K562 (cell line): ENCODE results near the gene ATG13. TPM values are rescaled to one million over a fixed set of nuclear protein-coding genes. Genes with fewer than 3 reads are reported as not detected.

Experiments
- AFF1 ChIP-seq, 2 experiments: fragments of 450-650 bp; IDR thresholded peaks; 2 replicates each; pipeline ENCODE4 v1.6.1; 2018; ENCODE audit warnings: mild to moderate bottlenecking in 2 of 2, low read depth in 1 of 2; ENCODE audit not compliant: partially characterized antibody in 2 of 2
- BRD4 ChIP-seq: fragments of 200-600 bp; sonication (generic); IDR thresholded peaks from 2 replicates; pipeline ENCODE4 v1.6.1; 2017; ENCODE audit warnings: inconsistent platforms
- ETV6 ChIP-seq, 3 experiments: fragments of 150-350 bp in 1 of 3; sonication (generic) in 1 of 3; formaldehyde crosslinking in 1 of 3; IDR thresholded peaks; 2 replicates each; pipeline versions ENCODE4 v1.6.1 to v1.8.0; 2014 to 2022; ENCODE audit warnings: borderline replicate concordance in 2 of 3, low read depth in 2 of 3, antibody characterized with exemption in 1 of 3, low read length in 1 of 3, mild to moderate bottlenecking in 1 of 3, missing genetic modification reagents in 1 of 3
- FUS ChIP-seq: fragments of 200-400 bp; formaldehyde crosslinking; optimal IDR thresholded peaks from 2 replicates; pipeline ENCODE3; 2017; ENCODE audit warnings: low read depth, low read length
- MAZ ChIP-seq, 2 experiments: fragments of 450-650 bp in 1 of 2; sonication (generic) in 1 of 2; formaldehyde crosslinking; IDR thresholded peaks in 1 of 2; conservative IDR thresholded peaks in 1 of 2; 2 replicates each; pipeline versions ENCODE4 v1.4.0 to v1.5.0; 2020; ENCODE audit warnings: mild to moderate bottlenecking in 1 of 2, missing genetic modification reagents in 1 of 2
- NBN ChIP-seq: fragments of 450-650 bp; IDR thresholded peaks from 2 replicates; pipeline ENCODE4 v1.6.1; 2016; ENCODE audit warnings: low read depth, mild to moderate bottlenecking
- NCOA2 ChIP-seq, 2 experiments: fragments of 450-650 bp; IDR thresholded peaks; 2 replicates each; pipeline ENCODE4 v1.6.1; 2018; ENCODE audit warnings: mild to moderate bottlenecking in 2 of 2, moderate library complexity in 1 of 2; ENCODE audit not compliant: partially characterized antibody in 2 of 2
- NR1H2 ChIP-seq: sonication (generic); formaldehyde crosslinking; IDR thresholded peaks from 2 replicates; pipeline ENCODE4 v1.4.0; 2020; ENCODE audit warnings: mild to moderate bottlenecking, missing genetic modification reagents
- NR2C1 ChIP-seq, 2 experiments: fragments of 450-650 bp; IDR thresholded peaks; 2 replicates each; pipeline ENCODE4 v1.6.1; 2017; ENCODE audit warnings: mild to moderate bottlenecking in 2 of 2, antibody characterized with exemption in 1 of 2, inconsistent platforms in 1 of 2, missing compliant biosample characterization in 1 of 2, missing genetic modification characterization in 1 of 2
- PHTF2 ChIP-seq: fragments of 250-450 bp; sonication (Bioruptor Pico); IDR thresholded peaks from 2 replicates; pipeline ENCODE4 v1.5.0; 2021; ENCODE audit warnings: mild to moderate bottlenecking
- RFX5 ChIP-seq: IDR thresholded peaks from 2 replicates; pipeline ENCODE4 v1.6.1; 2011; ENCODE audit warnings: low read depth, mild to moderate bottlenecking, improper control_type of control experiment, low read length
- WHSC1 ChIP-seq: IDR thresholded peaks from one replicate; pipeline ENCODE4 v1.6.1; 2012; ENCODE audit warnings: low read length, control low read depth, inconsistent platforms
- ZBTB49 ChIP-seq: sonication (generic); formaldehyde crosslinking; IDR thresholded peaks from 2 replicates; pipeline ENCODE4 v1.8.0; 2022; ENCODE audit warnings: missing genetic modification reagents, mild to moderate bottlenecking, borderline replicate concordance
- ZNF785 ChIP-seq: fragments of 250-450 bp; sonication (Bioruptor Pico); IDR thresholded peaks from 2 replicates; pipeline ENCODE4 v1.4.0; 2020; ENCODE audit warnings: mild to moderate bottlenecking
- polyA plus RNA-seq, 8 experiments: library from polyadenylated mRNA; depleted of rRNA in 4 of 8; stranded (reverse) in 5 of 8; unstranded in 3 of 8; fragments of >200 nt; fragmentation: Nextera tagmentation in 2 of 8; fragmentation: Illumina TruSeq in 1 of 8; extraction: Ambion mirVana in 2 of 8; extraction: Trizol in 1 of 8; gene quantifications; 2 replicates each; pipeline versions ENCODE4 v1.2.1 to v1.2.3, GENCODE V29; 2011 to 2014; ENCODE audit warnings: inconsistent platforms in 1 of 8, missing spikeins in 1 of 8
- total RNA-seq, 7 experiments: library from RNA; depleted of rRNA in 6 of 7; stranded (reverse); fragments of >200 nt in 6 of 7; fragmentation: Illumina TruSeq in 2 of 7; extraction: Trizol in 2 of 7; gene quantifications; 2 replicates each; pipeline versions ENCODE4 v1.2.1 to v1.2.3, GENCODE V29; 2011 to 2021; ENCODE audit warnings: low replicate concordance in 1 of 7
- TF ChIP-seq, protein P1 (sequence below): sonication (generic); formaldehyde crosslinking; IDR thresholded peaks from 2 replicates; pipeline ENCODE4 v1.8.0; 2022; ENCODE audit warnings: mild to moderate bottlenecking, low read depth, missing genetic modification reagents
- TF ChIP-seq, protein P2 (sequence below): sonication (generic); formaldehyde crosslinking; IDR thresholded peaks from 2 replicates; pipeline ENCODE4 v1.8.1; 2023; ENCODE audit warnings: mild to moderate bottlenecking, missing genetic modification reagents

Gene ATG13
- total and polyA plus RNA-seq, 9 of the 15 experiments (the other 6 are each of a cell fraction or from before 2014, with no cell fraction given) = 13.1 to 61.5 (median 36.5) TPM

DNA sequence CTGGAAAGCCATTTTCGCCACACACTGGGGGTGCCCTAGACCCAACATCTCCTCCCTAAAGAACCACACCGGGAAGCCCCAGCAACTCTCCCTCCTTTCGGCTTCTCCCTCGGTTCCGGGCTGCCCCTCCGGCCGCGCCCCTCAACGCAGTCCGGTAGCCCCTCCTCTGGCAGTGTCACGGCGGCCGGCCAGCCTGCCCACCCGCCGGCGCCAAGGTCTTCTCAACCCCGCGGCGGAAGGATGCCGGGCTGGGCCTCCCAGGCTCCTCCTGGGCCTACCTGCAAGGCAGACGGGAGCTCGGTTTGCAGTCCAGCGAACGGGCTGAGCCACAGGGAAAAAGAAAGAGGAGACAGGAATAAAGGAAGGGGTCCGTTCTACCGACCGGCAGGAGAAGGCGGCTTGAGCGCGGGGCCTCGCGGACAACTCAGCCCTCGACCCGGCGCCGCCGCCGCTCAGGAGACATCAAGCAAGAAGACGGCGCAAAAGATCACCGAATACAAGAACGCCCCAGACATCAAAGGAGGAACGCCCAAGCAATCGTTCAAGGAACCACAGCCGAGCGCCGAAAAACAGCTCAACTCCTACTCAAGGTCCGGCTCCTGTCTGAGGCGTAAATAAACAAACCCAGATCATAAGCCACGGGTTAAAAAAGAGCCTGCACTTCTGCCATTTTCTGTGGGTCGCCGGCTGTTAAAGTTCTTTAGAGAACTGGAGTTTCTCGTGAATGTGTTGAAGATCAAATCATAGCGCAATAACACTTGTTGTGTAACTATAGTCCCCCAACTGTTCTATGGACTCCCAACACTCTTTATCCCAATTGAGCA lies 23.6 kb upstream of the ATG13 start, which contains the start of gene AMBRA1 (continued):
- TF ChIP-seq FUS (no peak), NR1H2 (CRISPR knock-in tag) (no peak), BRD4 (peak; percentile 68; the same call in 1 of the 2 replicates), RFX5 (no peak), ETV6 (IDR thresholded peaks at IDR 0.05; ENCODE audit: borderline replicate concordance in 1 of 2, low read depth in 2 of 2, low read length in 1 of 2) (no peak), ETV6 (CRISPR knock-in tag; IDR thresholded peaks at IDR 0.05; ENCODE audit: borderline replicate concordance) (0 out of 2 replicates have a peak, but pooled peaks have one; percentile 50), MAZ (CRISPR knock-in tag; conservative IDR thresholded peaks at IDR 0.05 in 1 of 2, IDR thresholded peaks at IDR 0.05 in 1 of 2) (peak in 1 of 2 experiments; percentile 60), ZBTB49 (no peak), AFF1 (IDR thresholded peaks at IDR 0.05; ENCODE audit: low read depth in 1 of 2, partially characterized antibody in 2 of 2) (peak in 1 of 2 experiments; percentile 69), NBN (0 out of 2 replicates have a peak, but pooled peaks have one; percentile 63), PHTF2 (CRISPR knock-in tag) (no peak), NCOA2 (IDR thresholded peaks at IDR 0.05; ENCODE audit: partially characterized antibody in 2 of 2) (no peak), ZNF785 (no peak), NR2C1 (IDR thresholded peaks at IDR 0.05) (peak; percentile 34; the same call in 1 of the 2 replicates), NR2C1 (tag; IDR thresholded peaks at IDR 0.05) (peak; percentile 53; the same call in 1 of the 2 replicates), WHSC1 (no peak)
- TF ChIP-seq, protein P1, sequence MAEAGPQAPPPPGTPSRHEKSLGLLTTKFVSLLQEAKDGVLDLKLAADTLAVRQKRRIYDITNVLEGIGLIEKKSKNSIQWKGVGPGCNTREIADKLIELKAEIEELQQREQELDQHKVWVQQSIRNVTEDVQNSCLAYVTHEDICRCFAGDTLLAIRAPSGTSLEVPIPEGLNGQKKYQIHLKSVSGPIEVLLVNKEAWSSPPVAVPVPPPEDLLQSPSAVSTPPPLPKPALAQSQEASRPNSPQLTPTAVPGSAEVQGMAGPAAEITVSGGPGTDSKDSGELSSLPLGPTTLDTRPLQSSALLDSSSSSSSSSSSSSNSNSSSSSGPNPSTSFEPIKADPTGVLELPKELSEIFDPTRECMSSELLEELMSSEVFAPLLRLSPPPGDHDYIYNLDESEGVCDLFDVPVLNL (CRISPR knock-in tag) = no peak
- TF ChIP-seq, protein P2, sequence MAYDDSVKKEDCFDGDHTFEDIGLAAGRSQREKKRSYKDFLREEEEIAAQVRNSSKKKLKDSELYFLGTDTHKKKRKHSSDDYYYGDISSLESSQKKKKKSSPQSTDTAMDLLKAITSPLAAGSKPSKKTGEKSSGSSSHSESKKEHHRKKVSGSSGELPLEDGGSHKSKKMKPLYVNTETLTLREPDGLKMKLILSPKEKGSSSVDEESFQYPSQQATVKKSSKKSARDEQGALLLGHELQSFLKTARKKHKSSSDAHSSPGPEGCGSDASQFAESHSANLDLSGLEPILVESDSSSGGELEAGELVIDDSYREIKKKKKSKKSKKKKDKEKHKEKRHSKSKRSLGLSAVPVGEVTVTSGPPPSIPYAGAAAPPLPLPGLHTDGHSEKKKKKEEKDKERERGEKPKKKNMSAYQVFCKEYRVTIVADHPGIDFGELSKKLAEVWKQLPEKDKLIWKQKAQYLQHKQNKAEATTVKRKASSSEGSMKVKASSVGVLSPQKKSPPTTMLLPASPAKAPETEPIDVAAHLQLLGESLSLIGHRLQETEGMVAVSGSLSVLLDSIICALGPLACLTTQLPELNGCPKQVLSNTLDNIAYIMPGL (CRISPR knock-in tag) = no peak
